ENCODE measurements around the gene RNF213.

DNA sequence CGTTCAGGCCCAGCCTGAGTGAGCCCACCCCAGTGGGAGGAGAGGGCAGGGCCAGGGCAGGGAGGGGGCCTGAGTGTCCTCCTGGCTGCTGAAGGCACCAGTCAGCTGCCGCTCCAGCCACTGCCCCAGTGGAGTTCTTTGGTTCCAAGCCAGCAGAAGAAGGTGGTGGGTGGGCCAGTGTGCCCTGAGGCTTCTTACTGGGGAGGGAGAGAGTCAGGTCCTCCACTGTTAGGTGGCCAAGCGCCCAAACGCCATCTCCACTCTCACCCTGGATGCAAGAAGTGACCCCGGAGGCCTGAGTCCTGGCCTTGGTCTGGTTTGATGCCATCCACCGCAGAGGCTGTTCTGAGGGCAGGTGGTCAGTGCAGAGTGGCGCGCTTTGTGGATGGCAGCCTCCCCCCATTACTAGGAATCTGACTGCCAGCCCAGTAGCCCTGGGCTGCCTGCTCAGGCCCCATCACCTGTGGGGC is 2.2 kb downstream of the RNF213 start:
- TF ChIP-seq CTCF (IDR thresholded peaks at IDR 0.05) = no peak
- TF ChIP-seq PREB (CRISPR knock-in tag; IDR thresholded peaks at IDR 0.05; ENCODE audit: borderline replicate concordance) = no peak
- no peak for TF ChIP-seq JUN (CRISPR knock-in tag; IDR thresholded peaks at IDR 0.05)
- TF ChIP-seq E2F5 (CRISPR knock-in tag; IDR thresholded peaks at IDR 0.05) = no peak
- TF ChIP-seq, protein P1, sequence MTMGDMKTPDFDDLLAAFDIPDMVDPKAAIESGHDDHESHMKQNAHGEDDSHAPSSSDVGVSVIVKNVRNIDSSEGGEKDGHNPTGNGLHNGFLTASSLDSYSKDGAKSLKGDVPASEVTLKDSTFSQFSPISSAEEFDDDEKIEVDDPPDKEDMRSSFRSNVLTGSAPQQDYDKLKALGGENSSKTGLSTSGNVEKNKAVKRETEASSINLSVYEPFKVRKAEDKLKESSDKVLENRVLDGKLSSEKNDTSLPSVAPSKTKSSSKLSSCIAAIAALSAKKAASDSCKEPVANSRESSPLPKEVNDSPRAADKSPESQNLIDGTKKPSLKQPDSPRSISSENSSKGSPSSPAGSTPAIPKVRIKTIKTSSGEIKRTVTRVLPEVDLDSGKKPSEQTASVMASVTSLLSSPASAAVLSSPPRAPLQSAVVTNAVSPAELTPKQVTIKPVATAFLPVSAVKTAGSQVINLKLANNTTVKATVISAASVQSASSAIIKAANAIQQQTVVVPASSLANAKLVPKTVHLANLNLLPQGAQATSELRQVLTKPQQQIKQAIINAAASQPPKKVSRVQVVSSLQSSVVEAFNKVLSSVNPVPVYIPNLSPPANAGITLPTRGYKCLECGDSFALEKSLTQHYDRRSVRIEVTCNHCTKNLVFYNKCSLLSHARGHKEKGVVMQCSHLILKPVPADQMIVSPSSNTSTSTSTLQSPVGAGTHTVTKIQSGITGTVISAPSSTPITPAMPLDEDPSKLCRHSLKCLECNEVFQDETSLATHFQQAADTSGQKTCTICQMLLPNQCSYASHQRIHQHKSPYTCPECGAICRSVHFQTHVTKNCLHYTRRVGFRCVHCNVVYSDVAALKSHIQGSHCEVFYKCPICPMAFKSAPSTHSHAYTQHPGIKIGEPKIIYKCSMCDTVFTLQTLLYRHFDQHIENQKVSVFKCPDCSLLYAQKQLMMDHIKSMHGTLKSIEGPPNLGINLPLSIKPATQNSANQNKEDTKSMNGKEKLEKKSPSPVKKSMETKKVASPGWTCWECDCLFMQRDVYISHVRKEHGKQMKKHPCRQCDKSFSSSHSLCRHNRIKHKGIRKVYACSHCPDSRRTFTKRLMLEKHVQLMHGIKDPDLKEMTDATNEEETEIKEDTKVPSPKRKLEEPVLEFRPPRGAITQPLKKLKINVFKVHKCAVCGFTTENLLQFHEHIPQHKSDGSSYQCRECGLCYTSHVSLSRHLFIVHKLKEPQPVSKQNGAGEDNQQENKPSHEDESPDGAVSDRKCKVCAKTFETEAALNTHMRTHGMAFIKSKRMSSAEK (CRISPR knock-in tag; IDR thresholded peaks at IDR 0.05; ENCODE audit: borderline replicate concordance) = no peak
- no peak for TF ChIP-seq MAX (CRISPR knock-in tag; IDR thresholded peaks at IDR 0.05)
- TF ChIP-seq TCF7 (CRISPR knock-in tag; IDR thresholded peaks at IDR 0.05; ENCODE audit: low read depth) = no peak
- TF ChIP-seq SP1 (CRISPR knock-in tag; conservative IDR thresholded peaks at IDR 0.05) = no peak
- TF ChIP-seq CREB1 (CRISPR knock-in tag; IDR thresholded peaks at IDR 0.05) = no peak
- TF ChIP-seq ESRRA (CRISPR knock-in tag; IDR thresholded peaks at IDR 0.05; ENCODE audit: borderline replicate concordance) = no peak

Measured in WTC11 (cell line).